Right atrium auricular region (tissue), 2 donors: ENCODE measurements around the gene DNAAF2. TPM values are rescaled to one million over a fixed set of nuclear protein-coding genes. Genes with fewer than 3 reads are reported as not detected.
"Not testable (repeated sequence)": the region's sequence is repeated elsewhere in the genome, so short reads cannot be mapped to it uniquely, and the experiment has no call there.

ENCODE experiments used
- DNase-seq: peaks from one replicate; pipeline ENCODE4 v3.0.0-alpha.2; 2019; ENCODE audit warnings: low spot score
- H3K27ac ChIP-seq, 2 donors: fragments of 200-600 bp; sonication (generic); 1 replicate in 1 of 2; 2 replicates in 1 of 2; pipeline ENCODE4 v1.5.1; 2016 to 2019
- H3K27me3 ChIP-seq, 2 donors: fragments of 200-600 bp; sonication (generic); one replicate each; pipeline versions ENCODE4 v1.5.1 to v1.6.0; 2017 to 2019
- H3K36me3 ChIP-seq: fragments of 200-600 bp; sonication (generic); one replicate; pipeline ENCODE4 v1.5.1; 2016
- H3K4me1 ChIP-seq, 2 donors: fragments of 200-600 bp; sonication (generic); one replicate each; pipeline versions ENCODE4 v1.5.1 to v1.6.0; 2017 to 2019
- H3K4me3 ChIP-seq, 2 donors: fragments of 200-600 bp; sonication (generic); 1 replicate in 1 of 2; 2 replicates in 1 of 2; pipeline ENCODE4 v1.5.1; 2017 to 2019; ENCODE audit warnings: mild to moderate bottlenecking in 1 of 2, moderate library complexity in 1 of 2
- H3K9me3 ChIP-seq, 2 donors: fragments of 200-600 bp; sonication (generic); one replicate each; pipeline ENCODE4 v1.5.1; 2019
- total RNA-seq, 2 donors: library from RNA; depleted of rRNA; stranded (reverse); fragments of >200 nt; gene quantifications; one replicate each; pipeline ENCODE4 v1.1.0, GENCODE V29; 2016
- TF ChIP-seq, protein P1 (sequence below), 2 donors: fragments of 200-600 bp; sonication (generic); IDR thresholded peaks; one replicate each; pipeline ENCODE4 v1.5.1; 2019; ENCODE audit warnings: antibody characterized with exemption in 2 of 2

DNAAF2 gene
- total RNA-seq, 2 donors from 2014 or later, result 6.3 to 8.9 TPM

GRCh38 chr14:49586673-49587460 is 48.2 kb downstream of the DNAAF2 start:
- no peaks in the 10 kb centered on the region for H3K9me3 ChIP-seq
- peaks cover 18% of the 10 kb centered on the region for H3K36me3 ChIP-seq
- no peak for DNase-seq
- no peaks in the 10 kb centered on the region for H3K27me3 ChIP-seq
- peaks cover 0 to 24% of the 10 kb centered on the region in 2 donors for H3K4me1 ChIP-seq
- TF ChIP-seq, protein P1, sequence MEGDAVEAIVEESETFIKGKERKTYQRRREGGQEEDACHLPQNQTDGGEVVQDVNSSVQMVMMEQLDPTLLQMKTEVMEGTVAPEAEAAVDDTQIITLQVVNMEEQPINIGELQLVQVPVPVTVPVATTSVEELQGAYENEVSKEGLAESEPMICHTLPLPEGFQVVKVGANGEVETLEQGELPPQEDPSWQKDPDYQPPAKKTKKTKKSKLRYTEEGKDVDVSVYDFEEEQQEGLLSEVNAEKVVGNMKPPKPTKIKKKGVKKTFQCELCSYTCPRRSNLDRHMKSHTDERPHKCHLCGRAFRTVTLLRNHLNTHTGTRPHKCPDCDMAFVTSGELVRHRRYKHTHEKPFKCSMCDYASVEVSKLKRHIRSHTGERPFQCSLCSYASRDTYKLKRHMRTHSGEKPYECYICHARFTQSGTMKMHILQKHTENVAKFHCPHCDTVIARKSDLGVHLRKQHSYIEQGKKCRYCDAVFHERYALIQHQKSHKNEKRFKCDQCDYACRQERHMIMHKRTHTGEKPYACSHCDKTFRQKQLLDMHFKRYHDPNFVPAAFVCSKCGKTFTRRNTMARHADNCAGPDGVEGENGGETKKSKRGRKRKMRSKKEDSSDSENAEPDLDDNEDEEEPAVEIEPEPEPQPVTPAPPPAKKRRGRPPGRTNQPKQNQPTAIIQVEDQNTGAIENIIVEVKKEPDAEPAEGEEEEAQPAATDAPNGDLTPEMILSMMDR (IDR thresholded peaks at IDR 0.05), result peak; percentile 77 to 78
- H3K27ac ChIP-seq, result peak overlapping the region; percentile 84 to 95
- peak overlapping the region; percentile 79 to 91 for H3K4me3 ChIP-seq

DNA sequence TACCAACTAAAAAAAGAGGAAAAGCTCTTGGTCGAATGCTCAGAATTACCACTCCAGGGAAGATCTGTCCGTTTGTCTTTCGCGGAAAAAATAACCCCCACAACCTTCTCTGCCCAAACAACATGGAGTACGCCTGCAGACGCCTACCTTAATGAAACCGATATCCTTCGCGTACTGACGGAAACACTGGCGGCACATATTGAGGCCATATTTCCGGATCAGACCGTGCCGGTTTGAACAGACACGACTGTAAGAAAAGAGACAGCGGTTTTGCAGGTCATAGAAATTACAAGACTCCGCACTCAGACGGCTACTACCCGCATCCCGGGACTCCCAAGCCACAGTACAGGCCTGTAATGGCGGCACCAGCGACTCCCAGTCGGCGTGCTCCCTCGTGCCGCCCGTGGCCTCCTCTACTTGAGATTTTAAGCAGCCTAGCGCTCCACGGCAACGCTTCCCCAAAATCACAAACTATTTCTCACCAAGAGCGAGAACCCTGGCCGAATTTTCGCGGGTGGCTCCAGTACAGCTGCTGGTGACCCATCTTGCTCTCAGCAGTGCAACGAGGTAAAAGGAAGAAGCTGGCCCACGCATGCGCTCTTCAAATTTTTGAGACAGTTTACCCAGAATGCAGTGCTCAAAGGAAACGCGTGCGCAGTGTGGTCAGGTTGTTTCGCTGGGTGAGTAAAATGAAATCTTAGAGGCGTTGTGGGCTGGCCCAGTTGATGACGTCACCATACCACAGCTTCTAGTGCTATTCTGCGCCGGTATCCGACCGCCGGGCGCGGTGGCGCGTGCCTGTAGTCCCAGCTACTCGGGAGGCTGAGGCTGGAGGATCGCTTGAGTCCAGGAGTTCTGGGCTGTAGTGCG is 49.0 kb downstream of the DNAAF2 start, which contains the start of gene RPS29:
RPS29 (minus strand) TSS at position 578 of the 870 bp plus-strand sequence; CDS start at position 544, 34 bp downstream.
- Histone ChIP-seq H3K9me3 (no peaks in the 10 kb centered on the region), H3K4me1 (peaks cover 0 to 24% of the 10 kb centered on the region in 2 donors), H3K27ac (peak within 1 kb of the TSS; percentile 84 to 95), H3K4me3 (peak within 1 kb of the TSS; percentile 79 to 91), H3K27me3 (no peaks in the 10 kb centered on the region), H3K36me3 (peaks cover 18% of the 10 kb centered on the region)
- peak; percentile 100 for DNase-seq
- TF ChIP-seq, protein P1 (IDR thresholded peaks at IDR 0.05), result no peak

DNA sequence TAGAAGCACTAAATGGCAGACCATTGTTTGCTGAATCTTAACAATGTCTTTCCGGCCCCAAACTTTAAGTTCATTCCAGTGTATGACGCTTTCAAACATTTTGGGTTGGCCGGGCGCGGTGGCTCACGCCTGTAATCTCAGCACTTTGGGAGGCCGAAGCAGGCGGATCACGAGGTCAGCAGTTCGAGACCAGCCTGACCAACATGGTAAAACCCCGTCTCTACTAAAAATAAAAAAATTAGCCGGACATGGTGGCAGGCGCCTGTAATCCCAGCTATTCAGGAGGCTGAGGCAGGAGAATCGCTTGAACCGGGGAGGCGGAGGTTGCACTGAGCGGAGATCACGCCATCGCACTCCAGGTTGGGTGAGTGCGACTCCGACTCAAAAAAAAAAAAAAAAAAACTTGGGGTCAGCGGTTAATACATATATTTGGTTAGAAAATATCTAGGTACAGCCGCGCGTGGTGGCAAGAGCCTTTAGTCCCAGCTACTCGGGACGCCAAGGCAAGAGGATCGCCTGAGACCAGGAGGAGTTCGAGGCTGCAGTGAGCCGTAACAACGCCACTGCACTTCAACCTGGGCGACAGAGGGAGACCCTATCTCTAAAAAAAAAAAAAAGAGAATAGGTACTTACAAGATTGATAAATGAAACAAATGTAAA is 49.9 kb downstream of the DNAAF2 start:
- Histone ChIP-seq H3K4me1 (peaks cover 0 to 24% of the 10 kb centered on the region in 2 donors), H3K27ac (peak overlapping the region; percentile 84 to 95), H3K36me3 (peaks cover 18% of the 10 kb centered on the region)

GRCh38 chr14:49584058-49584457 is 51.0 kb downstream of the DNAAF2 start:
- TF ChIP-seq, protein P1 (IDR thresholded peaks at IDR 0.05), result no peak
- Histone ChIP-seq H3K4me1 (peaks cover 0 to 24% of the 10 kb centered on the region in 2 donors), H3K36me3 (peaks cover 18% of the 10 kb centered on the region), H3K27ac (no peak overlapping the region), H3K4me3 (no peak overlapping the region), H3K27me3 (no peaks in the 10 kb centered on the region), H3K9me3 (no peaks in the 10 kb centered on the region)
- DNase-seq, result no peak

More for the DNA sequence above, 49.9 kb downstream of the DNAAF2 start:
- not testable (repeated sequence) for H3K27me3 ChIP-seq, DNase-seq, H3K9me3 ChIP-seq
- peak overlapping the region; percentile 79 to 91 for H3K4me3 ChIP-seq

- Histone ChIP-seq H3K9me3 (no peaks in the 10 kb centered on the region), H3K27me3 (no peaks in the 10 kb centered on the region), H3K4me1 (peaks cover 0 to 24% of the 10 kb centered on the region in 2 donors), H3K36me3 (peaks cover 18% of the 10 kb centered on the region), H3K27ac (no peak overlapping the region), H3K4me3 (no peak overlapping the region)
- TF ChIP-seq, protein P1 (IDR thresholded peaks at IDR 0.05), result no peak
- DNase-seq, result no peak
These were observed 51.4 kb downstream of the DNAAF2 start for GRCh38 chr14:49583629-49584028.
